Kidney (tissue), 14 donors: ENCODE results near the gene SMIM20. TPM values are rescaled to one million over a fixed set of nuclear protein-coding genes. Genes with fewer than 3 reads are reported as not detected.

Experiments
- DNase-seq, 5 donors: peaks; one replicate each; pipeline ENCODE4 v3.0.0-alpha.2; 2013 to 2020
- FAIRE-seq: peaks from 2 replicates; lab custom pipeline; 2012; peaks lifted over from hg19 to GRCh38; lab: Jason Lieb, UNC
- H3K27ac ChIP-seq, 2 donors: one replicate each; pipeline ENCODE4 v1.7.0; 2013; ENCODE audit warnings: low read depth in 2 of 2, low read length in 2 of 2, inconsistent platforms in 1 of 2
- H3K27me3 ChIP-seq: one replicate; pipeline ENCODE4 v1.7.1; 2013; ENCODE audit warnings: low read length, inconsistent platforms; ENCODE audit not compliant: control insufficient read depth, insufficient read depth
- H3K36me3 ChIP-seq, 3 donors: one replicate each; pipeline versions ENCODE4 v1.7.0 to v1.7.1; 2013; ENCODE audit warnings: low read length in 3 of 3, control low read depth in 1 of 3, inconsistent platforms in 1 of 3; ENCODE audit not compliant: insufficient read depth in 3 of 3, control insufficient read depth in 2 of 3
- H3K4me1 ChIP-seq, 3 donors: one replicate each; pipeline versions ENCODE4 v1.7.0 to v1.7.1; 2013; ENCODE audit warnings: low read length in 3 of 3, inconsistent platforms in 1 of 3, low read depth in 1 of 3; ENCODE audit not compliant: control insufficient read depth in 2 of 3, insufficient read depth in 2 of 3
- H3K4me3 ChIP-seq, 3 donors: one replicate each; pipeline versions ENCODE4 v1.7.0 to v1.8.1; 2013; ENCODE audit warnings: low read length in 3 of 3, control low read depth in 1 of 3, inconsistent platforms in 1 of 3
- H3K9ac ChIP-seq, 3 donors: one replicate each; pipeline versions ENCODE4 v1.7.0 to v1.7.1; 2013; ENCODE audit warnings: low read length in 3 of 3, control low read depth in 1 of 3, inconsistent platforms in 1 of 3
- H3K9me3 ChIP-seq, 3 donors: one replicate each; pipeline versions ENCODE4 v1.7.0 to v1.7.1; 2013; ENCODE audit warnings: low read length in 3 of 3, control low read depth in 1 of 3, inconsistent platforms in 1 of 3; ENCODE audit not compliant: control insufficient read depth in 2 of 3, insufficient read depth in 1 of 3
- CTCF ChIP-seq: IDR thresholded peaks from 3 replicates; pipeline ENCODE4 v1.5.1; 2012; ENCODE audit warnings: mild to moderate bottlenecking, moderate library complexity, borderline replicate concordance; ENCODE audit not compliant: insufficient read depth; ENCODE audit errors: extremely low read depth
- intact Hi-C: fragments of 100-400 bp; cut with DNase I; formaldehyde crosslinking; loops from one replicate; pipeline ENCODE4 v1.11.1; 2022
- polyA plus RNA-seq: library from polyadenylated mRNA; stranded (reverse); fragments of 350-450 nt; fragmentation: Illumina TruSeq; extraction: RNeasy Lipid Tissue Mini Kit (QIAGEN cat#74804); gene quantifications from one replicate; pipeline ENCODE4 v1.2.3, GENCODE V29; 2014; ENCODE audit warnings: low read depth, low replicate concordance; ENCODE audit not compliant: insufficient read depth
- total RNA-seq: library from RNA; stranded (reverse); fragmentation: NEBNext Ultra II Directional; extraction: Animal tissue kit (Norgen Biotek cat#: 25700); gene quantifications from one replicate; pipeline ENCODE4 v1.2.1, GENCODE V29; 2021
- donor health status: control.
- donor health status: control.
- donor health status: control.
- donor health status: control.
- donor health status: control.
- donor health status: DM: yes; HTN: yes; CAD: no.
- donor health status: Normal renal cell carcinoma (clear cell type).

SMIM20 gene
- total and polyA plus RNA-seq, 2 donors from 2014 or later: 23.8 to 97.2 TPM

- no peak for FAIRE-seq
Observed at GRCh38 chr4:25943312-25943711, 29.3 kb downstream of the SMIM20 start.

GRCh38 chr4:25943805-25944204 is 29.8 kb downstream of the SMIM20 start:
- no peak overlapping the region for H3K4me3 ChIP-seq
- intact Hi-C loops: no loop called here
- no peaks in the 10 kb centered on the region for H3K27me3 ChIP-seq
- DNase-seq: no peak
- no peak for FAIRE-seq
- H3K9ac ChIP-seq: no peak overlapping the region
- H3K27ac ChIP-seq: no peak overlapping the region
- no peaks in the 10 kb centered on the region for H3K9me3 ChIP-seq
- no peaks in the 10 kb centered on the region for H3K4me1 ChIP-seq
- H3K36me3 ChIP-seq: no peaks in the 10 kb centered on the region
- TF ChIP-seq CTCF: no peak

More at GRCh38 chr4:25943312-25943711, 29.3 kb downstream of the SMIM20 start:
- no peaks in the 10 kb centered on the region for H3K27me3 ChIP-seq
- H3K9me3 ChIP-seq: no peaks in the 10 kb centered on the region
- no peak overlapping the region for H3K27ac ChIP-seq
- H3K36me3 ChIP-seq: no peaks in the 10 kb centered on the region
- intact Hi-C loops: no loop called here
- H3K9ac ChIP-seq: no peak overlapping the region
- DNase-seq: peak in 1 of 5 donors; percentile 15
- TF ChIP-seq CTCF: no peak
- H3K4me3 ChIP-seq: no peak overlapping the region
- H3K4me1 ChIP-seq: no peaks in the 10 kb centered on the region

- Histone ChIP-seq H3K9me3 (no peaks in the 10 kb centered on the region), H3K27ac (no peak overlapping the region), H3K4me3 (no peak overlapping the region), H3K36me3 (no peaks in the 10 kb centered on the region), H3K4me1 (peaks cover 0 to 3% (median 0%) of the 10 kb centered on the region in 3 donors), H3K27me3 (no peaks in the 10 kb centered on the region), H3K9ac (no peak overlapping the region)
- DNase-seq (no peak), FAIRE-seq (no peak)
- intact Hi-C loops: no loop called here
- no peak for TF ChIP-seq CTCF
Observed at GRCh38 chr4:25948051-25948450, 34.0 kb downstream of the SMIM20 start.
